UCSD-AML1 (cell line): ENCODE data around the gene CASZ1.

Source experiments
- DNase-seq: peaks from one replicate; lab custom pipeline; 2025; ENCODE audit not compliant: unreplicated experiment; lab: John Stamatoyannopoulos, UW

CASZ1 gene, protein sequence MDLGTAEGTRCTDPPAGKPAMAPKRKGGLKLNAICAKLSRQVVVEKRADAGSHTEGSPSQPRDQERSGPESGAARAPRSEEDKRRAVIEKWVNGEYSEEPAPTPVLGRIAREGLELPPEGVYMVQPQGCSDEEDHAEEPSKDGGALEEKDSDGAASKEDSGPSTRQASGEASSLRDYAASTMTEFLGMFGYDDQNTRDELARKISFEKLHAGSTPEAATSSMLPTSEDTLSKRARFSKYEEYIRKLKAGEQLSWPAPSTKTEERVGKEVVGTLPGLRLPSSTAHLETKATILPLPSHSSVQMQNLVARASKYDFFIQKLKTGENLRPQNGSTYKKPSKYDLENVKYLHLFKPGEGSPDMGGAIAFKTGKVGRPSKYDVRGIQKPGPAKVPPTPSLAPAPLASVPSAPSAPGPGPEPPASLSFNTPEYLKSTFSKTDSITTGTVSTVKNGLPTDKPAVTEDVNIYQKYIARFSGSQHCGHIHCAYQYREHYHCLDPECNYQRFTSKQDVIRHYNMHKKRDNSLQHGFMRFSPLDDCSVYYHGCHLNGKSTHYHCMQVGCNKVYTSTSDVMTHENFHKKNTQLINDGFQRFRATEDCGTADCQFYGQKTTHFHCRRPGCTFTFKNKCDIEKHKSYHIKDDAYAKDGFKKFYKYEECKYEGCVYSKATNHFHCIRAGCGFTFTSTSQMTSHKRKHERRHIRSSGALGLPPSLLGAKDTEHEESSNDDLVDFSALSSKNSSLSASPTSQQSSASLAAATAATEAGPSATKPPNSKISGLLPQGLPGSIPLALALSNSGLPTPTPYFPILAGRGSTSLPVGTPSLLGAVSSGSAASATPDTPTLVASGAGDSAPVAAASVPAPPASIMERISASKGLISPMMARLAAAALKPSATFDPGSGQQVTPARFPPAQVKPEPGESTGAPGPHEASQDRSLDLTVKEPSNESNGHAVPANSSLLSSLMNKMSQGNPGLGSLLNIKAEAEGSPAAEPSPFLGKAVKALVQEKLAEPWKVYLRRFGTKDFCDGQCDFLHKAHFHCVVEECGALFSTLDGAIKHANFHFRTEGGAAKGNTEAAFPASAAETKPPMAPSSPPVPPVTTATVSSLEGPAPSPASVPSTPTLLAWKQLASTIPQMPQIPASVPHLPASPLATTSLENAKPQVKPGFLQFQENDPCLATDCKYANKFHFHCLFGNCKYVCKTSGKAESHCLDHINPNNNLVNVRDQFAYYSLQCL (N-terminal part only)

DNA sequence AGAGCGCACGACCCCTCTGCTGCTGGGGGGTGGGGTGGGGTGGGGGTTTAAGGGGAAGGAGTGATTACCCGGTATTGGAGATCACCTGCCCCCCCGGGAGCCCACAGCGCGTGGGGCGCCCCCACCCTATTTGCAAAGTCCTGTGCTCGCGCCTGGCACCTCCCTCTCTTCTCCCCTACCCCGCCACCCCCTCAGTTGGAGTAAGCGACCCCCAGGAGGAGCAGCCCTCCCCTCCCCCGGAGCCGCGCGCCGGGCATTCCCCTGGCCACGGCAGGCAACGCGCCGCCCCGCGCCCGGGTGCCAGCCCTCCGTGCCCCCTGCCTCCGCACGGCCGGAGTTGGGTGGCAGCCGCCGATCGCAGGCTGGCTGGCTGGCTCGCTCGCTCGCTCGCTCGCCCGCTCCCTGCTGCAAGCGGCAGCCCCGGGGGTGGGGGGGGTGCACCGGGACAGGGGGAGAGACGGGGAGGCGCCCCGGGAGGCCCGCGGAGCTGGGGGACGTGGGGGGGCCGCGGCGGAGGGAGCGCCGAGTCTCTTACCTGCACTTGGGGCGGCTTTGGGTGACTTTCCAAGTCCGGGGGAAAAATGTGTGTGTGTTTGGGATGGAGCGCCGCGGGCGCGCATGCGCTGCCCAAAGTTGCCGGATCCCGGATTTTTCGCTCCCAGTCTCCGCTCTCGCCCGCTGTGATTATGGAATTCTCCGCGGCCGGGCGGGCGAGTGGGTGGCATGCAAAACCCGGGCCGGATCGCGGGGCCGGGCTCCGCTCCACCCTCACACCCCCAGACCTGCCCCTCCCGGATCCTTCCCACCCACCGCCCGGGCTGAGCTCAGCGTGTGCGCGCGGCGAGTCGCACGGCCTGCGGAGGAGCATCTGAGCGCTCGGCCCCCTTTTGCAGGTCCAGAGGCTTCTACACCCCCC lies at the start of gene CASZ1:
Gene CASZ1 (minus strand): TSS at position 618 of the 916 bp plus-strand sequence. CDS start 102,757 bp downstream, outside the sequence.
- DNase-seq: peak; percentile 29

DNA sequence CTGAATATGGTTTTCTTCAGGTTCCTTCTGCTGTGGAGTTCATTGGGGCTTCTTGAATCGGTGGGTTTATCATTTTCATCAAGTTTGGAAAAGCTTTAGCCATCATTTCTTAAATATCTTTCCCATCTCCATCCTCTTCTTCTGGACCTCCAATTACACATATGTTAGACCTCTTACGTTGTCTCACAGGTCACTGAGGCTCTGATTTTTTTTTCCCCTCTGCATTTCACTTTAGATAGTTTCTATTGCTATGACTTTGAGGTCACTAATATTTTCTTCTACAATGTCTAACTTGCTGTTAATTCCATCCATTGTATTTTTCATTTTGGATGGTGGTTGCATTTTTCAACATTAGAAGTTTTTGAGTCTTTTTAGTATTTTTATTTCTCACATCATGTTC lies 47.3 kb upstream of the CASZ1 start:
- DNase-seq: no peak

DNA sequence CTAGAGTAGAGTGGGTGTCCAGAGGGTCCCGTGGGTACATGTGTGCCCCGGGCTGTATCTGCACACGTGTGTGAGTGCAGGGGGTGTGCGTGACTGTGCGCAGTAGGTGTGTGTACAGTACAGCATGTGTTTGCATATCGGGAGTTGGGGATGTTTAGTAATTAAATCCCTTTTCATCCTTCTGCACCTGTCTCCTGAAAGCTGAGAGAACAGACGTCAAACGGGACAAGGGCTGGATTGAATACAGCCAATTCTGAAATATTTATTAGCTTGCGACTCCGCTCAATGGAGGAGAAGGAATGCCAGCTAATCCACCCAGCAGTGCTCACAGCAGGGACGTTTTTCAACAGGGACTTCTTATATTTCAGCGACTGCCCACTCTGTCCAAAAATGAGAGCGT lies 44.7 kb upstream of the CASZ1 start:
- no peak for DNase-seq

DNA sequence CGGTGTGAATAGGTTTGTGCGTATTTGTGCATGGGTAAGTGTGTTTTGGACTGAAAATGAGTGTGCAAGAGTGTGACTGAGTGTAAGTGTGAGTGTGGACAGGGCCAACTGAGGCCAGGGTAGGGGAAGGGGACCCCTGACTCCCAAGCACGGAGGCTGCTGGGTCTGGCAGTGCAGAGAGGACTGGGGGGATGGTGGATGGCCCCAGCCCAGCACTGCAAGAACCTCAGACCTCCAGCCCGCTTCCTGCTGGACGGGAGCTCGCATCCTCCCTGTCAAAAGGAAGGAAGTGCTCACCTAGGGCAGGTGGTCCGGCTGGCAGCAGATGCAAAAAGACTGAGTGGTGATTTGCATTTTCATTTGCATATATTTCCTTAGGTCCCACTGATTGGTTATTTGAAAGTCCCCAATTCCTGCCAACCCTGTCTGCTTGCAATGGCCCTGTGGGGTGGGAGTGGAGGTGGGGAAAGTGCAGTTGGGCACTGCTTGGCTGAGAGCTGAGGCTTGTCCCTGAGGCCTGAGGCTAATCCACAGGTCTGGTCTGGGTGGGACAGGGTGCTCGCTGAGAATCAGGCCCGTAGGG lies 42.8 kb upstream of the CASZ1 start:
- DNase-seq: no peak

DNA sequence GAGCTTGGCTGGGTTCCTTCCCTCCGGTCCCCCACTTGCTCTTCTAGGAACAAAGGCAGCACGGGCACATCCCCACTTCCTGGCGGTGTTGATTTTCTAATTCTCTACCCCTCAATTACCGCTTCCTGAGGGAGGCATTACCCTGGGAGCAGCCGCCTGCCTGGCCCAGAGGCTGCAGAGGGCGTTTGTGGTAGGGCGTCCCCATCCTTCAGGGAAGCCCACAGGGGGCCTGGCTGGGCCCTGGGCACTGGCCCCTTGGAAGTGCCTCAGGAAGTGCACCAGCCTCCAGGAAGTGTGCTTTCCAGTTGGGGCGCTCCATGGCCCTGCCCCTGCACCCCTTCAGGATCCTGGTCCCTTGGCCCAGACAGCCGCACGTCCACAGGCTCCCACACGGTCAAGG lies 42.1 kb upstream of the CASZ1 start:
- peak; percentile 24 for DNase-seq

DNA sequence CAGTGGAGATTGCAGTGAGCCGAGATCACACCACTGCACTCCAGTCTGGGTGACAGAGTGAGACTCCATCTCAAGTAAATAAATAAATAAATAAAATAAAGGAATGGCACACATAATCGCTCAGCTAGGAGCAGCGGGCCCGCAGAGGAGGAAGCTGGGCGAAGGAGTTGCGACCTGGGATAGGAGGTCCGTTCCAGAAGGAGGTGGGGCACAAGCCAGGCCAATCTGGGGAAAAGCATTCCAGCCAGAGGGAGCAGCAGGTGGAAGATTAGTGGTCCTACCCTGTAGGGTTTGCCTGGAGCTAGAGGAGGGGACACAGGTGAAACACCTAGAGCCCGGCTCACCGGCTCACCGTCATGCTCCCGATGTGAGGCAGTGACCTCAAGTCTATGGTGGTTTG lies 40.3 kb upstream of the CASZ1 start:
- no peak for DNase-seq

DNA sequence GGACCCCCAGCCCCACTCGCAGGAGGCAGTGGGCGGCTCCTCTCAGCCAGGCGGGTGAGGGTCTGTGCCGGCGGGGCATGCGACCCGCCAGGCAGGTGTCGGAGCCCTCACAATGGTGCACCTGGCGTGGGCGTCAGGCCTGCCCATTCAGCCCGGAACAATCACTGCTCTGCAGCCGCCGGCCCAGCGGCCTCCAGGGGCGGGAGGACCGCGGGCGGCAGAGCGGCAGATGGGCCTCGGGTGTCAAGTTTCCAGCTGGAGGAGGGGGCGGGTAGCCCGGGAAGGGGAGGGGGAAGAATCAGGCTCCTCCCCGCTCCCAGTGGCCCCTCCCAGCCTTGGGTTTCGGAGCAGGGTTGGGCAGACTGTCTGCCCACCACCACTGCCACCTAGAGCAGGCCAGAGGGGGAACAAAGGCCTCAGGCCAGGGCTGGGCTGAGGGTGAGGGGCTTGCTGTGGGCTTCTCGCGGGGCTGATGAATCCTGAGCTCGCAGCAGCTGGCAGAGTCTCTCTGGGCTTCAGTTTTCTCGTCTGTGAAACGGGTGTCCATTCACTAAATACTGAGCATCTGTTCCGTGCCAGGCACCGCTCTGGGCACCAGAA lies 39.5 kb upstream of the CASZ1 start:
- peak; percentile 19 for DNase-seq

DNA sequence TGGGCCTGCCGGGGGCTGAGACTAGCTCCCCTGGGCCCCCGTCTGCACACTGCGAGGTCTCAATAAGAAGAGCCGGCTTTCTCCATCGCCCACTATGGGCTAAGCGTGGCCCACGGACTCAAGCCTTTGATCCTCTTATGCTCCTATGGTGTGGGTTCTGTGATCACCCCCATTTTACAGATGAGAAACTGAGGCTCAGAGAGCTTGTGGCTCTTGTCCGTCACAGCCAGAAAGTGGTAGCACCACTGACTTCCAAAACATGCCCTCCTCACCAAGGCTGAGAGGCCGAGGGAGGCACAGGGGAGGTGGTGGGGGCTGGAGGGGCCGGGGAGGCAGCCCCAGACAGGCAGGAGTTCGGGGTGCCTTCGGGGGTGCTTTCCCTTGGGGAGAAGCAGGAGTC lies 39.0 kb upstream of the CASZ1 start:
- DNase-seq: no peak

DNA sequence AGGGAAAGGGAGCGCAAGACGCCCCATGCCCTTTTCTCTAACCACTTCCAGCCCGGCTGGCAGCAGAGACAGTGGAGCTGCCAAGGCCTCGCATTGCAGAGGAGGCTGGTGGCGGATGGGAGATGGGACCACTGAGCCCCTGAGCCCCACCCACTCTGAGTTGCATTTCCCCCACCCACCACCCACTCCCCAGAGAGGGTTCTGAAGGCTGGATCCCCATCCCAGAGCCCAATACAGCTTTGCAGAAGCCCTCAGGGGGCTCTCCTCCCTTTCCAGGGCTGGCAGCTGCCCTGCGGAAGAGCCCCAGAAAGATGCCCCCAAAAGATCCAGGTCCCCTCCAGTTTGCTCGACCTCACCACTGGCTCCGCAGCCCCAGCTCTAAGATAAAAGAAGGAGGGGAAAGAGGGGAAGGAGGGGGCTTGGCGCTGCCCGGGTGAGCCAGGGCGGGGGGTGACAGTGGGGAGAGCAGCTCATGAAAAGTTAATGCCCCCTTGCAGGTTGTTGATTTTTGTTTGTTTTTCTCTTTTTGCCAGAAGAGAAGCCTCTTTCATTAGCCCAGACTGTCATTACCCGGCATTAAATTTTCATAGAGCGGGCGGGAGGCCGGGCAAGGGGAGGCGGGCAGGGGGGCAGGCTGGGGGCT lies 38.4 kb upstream of the CASZ1 start:
- no peak for DNase-seq

DNA sequence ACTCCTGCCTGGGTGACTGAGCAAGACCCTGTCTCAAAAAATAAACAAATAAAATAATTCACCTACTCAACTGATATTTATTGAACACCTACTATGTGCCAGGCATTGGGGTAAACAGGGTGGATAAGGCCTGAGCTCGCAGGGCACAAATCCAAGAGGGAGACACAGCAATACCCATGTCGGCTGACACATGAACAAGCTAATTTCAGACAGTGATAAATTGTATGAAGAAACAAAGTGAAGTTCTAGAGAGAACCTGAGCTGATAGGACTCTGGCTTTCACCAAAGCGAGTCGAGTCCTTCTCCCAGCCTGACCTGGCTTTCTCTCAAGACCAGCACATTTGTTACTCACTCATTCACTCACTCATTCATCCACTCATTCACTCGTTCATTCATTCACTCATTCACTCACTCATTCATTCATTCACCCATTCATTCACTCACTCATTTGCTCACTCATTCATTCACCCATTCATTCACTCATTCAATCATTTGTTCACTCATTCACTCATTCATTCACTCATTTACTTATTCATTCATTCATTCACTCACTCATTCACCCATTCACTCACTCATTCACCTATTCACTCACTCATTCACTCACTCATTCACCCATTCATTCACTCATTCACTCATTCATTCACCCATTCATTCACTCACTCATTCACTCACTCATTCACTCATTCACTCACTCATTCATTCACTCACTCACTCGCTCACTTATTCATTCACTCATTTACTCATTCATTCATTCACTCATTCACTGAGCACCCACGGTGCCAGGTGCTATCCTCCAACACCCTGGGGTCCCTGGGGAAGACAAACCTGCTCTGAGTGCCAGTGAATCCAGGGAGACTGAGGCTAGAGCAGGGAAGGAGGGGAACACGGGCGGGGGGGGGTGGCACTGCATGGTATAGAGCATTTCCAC lies 37.4 kb upstream of the CASZ1 start:
- no peak for DNase-seq

DNA sequence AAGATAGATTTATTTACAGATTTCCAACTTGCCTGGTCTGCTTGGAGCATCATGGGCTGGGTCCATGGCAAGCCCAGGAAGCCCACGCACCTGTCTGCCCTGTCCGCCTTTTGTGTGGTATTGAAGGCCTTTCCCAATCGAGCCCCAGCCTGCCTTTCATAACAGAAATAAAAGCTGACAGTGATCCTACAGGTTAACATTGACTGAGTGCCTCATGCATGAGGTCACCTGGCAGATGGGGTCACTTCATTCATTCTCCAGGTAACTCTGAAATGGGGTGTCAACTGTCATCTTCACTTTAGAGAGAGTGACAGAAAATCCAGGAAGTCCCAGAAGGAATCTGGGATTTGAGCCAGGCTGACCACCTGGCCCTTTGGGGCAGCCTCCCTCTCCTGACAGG lies 36.3 kb upstream of the CASZ1 start:
- no peak for DNase-seq

DNA sequence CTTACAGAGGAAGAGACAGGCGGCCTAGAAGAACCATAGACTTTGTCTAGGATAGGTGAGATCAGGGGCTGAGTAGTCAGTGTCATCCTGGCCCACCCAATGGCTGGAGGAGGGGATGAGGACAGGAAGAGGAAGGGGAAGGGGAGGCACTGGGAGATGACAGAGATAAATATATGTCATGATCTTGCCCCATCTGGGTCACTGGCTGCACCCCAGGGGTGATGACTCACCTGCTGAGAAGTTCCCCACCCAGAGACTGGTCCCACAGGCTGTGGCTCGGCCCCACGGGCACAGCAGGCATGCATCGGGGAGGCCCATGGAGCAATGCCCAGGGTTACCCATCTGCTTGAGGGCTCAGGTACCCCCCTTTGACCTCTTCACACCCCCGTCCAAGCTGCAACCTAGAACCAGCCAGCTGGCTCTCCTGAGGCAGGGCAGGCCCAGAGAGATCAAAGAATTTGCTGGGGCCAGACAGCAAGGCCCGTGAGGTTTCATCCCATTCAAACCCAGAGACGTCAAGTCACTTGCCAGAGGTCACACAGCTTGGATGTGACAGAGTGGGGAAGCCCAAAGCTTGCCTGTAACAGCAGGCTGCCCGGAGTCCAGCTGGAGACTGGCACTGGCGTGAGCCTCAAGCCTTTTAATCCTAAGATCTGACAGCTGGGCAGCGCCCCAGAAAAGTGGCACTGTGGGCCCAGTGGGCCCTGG lies 34.7 kb upstream of the CASZ1 start:
- no peak for DNase-seq

DNA sequence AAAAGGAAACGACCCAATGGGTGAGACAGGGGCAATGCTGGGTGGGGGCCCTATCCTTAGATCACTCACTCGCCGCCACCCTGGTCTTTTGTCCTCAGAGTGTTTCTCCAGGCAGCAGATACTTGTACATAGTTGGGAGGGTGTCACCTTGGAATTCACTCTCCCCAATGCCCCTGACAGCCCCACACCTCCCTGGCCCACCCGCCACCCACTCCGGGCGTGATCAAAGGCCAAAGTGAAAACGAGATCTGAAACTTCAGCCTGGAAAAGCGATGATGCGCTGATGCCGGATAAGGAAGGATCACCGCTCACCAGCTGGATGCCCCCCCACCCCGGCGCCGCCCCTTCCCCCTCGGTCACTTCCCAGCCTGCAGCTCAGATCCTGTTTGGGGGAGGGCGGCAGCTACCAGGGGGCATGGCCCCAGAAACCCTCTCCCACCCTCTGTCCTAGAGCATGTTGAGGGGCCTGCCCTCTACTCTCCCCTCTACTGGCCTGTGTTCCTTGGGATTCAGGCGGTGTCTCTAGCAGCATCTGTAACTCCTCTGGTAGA lies 33.6 kb upstream of the CASZ1 start:
- no peak for DNase-seq

DNA sequence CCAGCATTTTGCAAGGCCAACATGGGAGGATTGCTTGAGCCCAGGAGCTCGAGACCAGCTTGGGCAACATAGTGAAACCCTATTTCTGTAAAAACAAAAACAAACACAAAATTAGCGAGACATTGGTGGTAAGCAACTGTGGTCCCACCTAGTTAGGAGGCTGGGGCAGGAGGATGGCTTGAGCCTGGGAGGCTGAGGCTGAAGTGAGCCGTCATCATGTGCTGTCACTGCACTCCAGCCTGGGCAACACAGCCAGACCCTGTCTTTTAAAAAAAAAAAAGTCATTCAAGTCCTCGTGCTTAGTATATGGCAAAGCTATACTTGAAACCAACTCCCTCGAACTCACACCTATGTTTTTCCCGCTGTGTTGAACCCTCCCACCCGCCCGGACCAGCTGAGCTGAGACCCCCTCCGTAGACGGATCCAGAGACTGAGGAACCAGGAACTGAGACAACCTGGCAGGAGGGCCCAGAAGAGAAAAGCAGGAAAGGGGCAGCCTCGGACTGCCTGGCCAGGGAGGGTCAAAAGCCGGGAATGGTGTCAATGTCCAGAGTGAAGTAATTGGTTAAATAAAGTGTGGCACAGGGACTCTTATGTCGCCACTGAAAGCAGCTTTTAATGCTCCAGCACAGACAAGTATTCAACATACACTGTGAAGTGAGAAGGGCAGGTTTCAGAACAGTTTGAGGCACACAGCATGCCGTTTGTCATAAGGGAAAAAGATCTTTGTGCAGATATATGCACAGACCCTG lies 32.8 kb upstream of the CASZ1 start:
- DNase-seq: no peak

DNA sequence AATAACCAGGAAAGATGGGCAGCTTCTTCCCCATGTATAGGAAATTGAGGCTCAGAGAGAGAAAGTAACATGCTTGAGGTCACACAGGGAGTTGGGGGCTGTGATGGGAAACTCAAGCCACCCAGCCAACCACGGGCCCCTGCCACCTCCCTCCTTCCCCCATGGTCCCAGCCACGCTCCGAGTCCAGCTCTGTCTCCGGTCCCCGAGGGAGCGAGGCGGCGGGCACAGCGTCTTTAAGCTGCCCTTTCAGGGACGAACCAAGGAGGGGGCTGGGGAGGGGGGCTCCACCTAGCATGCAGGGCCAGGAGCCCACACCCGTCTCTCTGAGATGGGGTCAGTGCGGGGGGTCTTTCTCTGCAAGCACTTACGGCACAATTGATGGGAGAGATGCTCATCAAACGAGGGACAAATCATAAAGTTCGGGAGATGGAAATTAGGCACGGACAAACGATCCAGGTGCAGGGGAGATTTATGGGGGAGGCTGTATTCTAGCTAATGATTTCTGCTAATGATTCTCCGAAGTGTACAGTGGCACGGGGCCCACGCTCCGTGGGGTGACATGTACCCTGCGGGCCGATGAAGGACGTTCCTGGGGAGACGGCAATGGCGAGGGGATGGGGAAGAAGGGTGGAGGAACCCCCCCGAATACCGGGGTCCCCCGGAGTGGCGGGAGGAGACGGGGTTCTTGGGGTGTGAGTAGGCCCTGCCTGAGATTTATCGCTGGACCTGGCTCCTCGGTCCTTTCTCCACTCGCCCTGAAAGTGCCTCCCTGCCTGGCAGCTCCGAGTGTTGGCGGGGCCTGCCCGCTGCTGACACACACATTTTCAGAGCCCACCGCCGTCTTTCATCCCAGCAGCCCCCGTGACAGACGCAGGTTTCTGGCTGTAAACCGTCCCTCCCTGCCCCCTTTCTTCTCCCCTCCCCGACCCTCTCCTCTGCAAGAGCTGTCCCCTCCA lies 31.2 kb upstream of the CASZ1 start:
- no peak for DNase-seq
